A673 (cell line): ENCODE data around the gene SCN1B.

Experiments
- CTCF ChIP-seq: fragments of 300-800, 200-600 bp; sonication (generic); conservative IDR thresholded peaks from 2 replicates; pipeline ENCODE4 v1.5.1; 2017; ENCODE audit warnings: low read depth, mild to moderate bottlenecking, antibody characterized with exemption, low read length, moderate library complexity, mixed read lengths
- EZH2 ChIP-seq: fragments of 200-600 bp; sonication (generic); IDR thresholded peaks from 2 replicates; pipeline ENCODE4 v1.6.1; 2017; ENCODE audit warnings: borderline replicate concordance, low read depth, mild to moderate bottlenecking, mixed read lengths, antibody characterized with exemption, low read length; ENCODE audit not compliant: poor library complexity, severe bottlenecking

GRCh38 chr19:35041548-35042055, 11.3 kb downstream of the SCN1B start, which contains the start of gene HPN:
- TF ChIP-seq CTCF (no peak), EZH2 (no peak)
